Midbrain (tissue), 1 donor: ENCODE data around the gene HIBCH.
"Not testable (repeated sequence)": the region's sequence is repeated elsewhere in the genome, so short reads cannot be mapped to it uniquely, and the experiment has no call there.

Experiments used
- DNase-seq: peaks from one replicate; lab custom pipeline; 2025; lab: John Stamatoyannopoulos, UW

HIBCH gene

DNA sequence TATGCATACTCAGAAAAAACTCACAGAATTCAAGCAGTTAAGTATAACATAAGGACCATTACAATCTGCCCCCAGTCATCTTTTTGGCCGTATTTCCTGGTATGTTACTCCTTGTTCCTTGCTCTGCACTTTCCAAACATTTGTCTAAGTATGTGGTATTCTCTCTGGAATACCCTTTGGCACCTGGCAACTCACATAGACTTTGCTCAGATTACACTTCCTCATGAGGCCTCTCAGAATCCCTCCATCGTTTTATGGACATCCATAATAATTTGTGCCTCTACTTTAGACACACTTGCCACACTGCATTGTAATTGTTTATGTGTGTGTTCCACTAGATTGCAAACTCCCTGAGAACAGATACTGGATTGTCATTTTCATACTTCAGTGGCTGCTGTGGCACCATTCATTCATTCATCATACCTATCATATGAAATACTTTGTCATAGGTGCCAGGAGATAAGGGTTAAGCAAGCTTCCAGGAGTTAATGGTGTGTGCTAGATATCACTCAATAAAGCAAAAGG lies 84.0 kb downstream of the HIBCH start:
- no peak for DNase-seq

DNA sequence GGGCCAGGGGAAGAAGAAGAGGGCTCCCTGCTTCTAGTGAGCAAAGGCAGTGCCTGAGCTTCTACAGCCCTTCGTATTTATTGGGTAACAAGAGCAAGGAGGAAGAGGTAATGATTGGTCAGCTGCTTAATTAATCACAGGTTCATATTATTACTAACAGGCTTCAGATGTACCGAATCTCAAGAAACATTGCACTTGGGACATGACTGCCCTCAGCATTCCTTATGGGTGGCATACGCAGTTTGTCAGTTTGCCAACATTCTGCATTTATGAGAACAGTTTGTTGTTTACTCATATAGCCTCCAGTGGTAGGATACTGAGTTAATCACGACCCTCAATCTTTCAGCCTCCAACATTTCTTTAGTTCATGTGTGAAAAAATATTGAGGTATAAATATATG lies 84.5 kb downstream of the HIBCH start:
- no peak for DNase-seq

- DNase-seq: not testable (repeated sequence)
These were observed 95.6 kb downstream of the HIBCH start for GRCh38 chr2:190223989-190224388.

- DNase-seq: not testable (repeated sequence)
These were observed 96.9 kb downstream of the HIBCH start for GRCh38 chr2:190222745-190223144.

- no peak for DNase-seq
These were observed 98.2 kb downstream of the HIBCH start for GRCh38 chr2:190221429-190221828.

- no peak for DNase-seq
These were observed 100.4 kb downstream of the HIBCH start for GRCh38 chr2:190219186-190219585.

DNA sequence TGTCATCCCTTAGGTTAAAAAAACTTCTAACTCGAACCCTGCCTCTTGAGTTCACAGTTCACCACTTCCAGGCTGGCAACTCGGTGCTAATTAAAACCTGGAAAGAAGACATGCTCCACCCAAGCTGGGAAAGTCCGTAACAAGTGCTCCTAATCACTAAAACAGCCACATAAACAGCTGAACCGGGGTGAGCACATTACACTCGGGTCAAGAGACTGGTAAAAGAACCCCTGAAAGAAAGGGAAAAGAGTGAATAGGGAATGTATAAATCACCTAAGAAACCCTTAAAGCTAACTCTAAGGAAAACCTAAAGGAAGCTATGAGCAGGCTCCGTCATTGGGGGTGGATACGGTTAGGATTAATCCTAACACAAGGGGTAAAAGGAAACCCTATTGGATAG lies 102.0 kb downstream of the HIBCH start:
- DNase-seq: no peak

DNA sequence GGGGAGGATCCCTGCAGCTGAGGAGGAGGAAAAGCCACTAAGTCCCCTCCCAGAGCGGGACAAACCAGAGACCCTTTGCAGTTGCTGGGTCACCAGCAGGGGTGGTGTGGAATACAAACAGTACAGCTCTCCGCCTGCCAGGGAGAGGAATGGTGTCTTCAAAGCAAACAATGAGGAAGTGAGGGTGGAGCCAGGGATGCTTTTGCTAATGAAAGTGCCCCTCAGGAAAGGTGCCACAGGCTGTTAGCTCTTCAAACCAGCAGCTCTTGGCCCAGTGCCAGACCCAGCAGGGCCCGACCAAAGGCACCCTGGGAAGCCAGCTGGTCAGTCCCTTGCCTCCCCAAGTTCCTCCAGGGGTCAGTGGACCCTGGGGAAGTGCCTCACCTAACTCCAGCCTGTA lies 102.8 kb downstream of the HIBCH start:
- DNase-seq: no peak

DNA sequence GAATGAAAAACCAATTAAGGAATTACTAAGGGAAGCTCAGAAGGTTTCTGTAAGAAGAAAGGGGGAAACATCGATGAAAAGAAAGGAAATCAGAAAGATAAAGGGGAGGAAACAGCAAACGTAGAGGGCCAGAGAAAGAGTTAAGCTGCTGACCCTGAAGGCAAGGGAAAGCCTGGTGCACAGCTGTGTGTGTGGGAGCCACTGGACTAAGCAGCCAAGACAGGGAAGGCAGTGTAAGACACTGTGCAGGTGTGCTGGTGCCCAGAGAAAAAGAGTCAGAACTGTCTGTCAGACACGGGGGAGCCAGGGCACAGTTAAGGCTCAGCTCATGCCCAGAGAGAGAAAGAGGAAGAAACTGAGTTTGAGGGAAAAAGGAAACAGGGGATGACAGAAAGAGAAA lies 104.0 kb downstream of the HIBCH start:
- DNase-seq: no peak

GRCh38 chr2:190214426-190215194 lies 105.0 kb downstream of the HIBCH start:
- DNase-seq: no peak

DNA sequence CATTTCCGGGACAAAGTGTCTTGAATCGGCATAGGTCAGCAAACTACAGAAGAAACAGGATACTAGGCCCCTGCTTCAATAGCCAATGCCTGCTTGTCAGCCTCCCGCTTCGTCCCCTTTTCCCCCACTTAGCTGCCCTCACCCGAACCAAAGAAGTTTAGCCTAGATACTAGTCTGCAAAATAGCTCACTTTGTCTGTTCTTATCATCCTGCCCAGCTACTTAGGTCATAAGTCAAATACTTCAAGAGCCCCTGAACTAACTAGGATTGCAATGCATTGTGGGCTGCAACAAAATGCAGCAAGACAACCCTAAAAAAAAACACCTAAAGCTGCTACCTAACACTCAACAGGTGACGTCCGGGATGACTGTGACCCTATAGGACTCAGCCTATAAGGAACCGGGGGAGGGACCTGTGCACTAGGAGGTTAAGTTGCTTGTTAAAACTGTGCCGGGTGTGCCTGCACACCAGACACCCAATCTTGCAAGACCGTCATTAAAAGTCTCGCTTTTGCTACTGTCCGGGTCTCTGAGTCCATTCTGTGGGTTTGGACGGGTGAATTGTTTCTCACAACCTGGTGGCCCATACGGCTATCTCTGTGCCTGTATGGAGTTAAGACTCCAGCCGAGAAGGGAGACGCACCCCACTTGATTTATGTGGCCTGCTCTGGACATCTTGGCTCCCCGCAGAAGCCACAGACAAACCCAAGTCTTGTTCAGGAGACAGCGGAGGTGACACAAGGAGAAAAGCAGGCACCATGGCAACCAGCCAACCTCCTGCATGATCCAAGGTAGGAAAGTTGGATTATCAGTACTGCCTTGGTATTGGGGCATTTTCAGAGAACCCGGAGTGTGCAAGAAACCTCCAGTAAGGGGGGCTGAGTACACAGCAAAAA lies 105.9 kb downstream of the HIBCH start:
- no peak for DNase-seq

- no peak for DNase-seq
These were observed 109.2 kb downstream of the HIBCH start for GRCh38 chr2:190210471-190210870.

GRCh38 chr2:190209559-190209958 lies 110.1 kb downstream of the HIBCH start:
- no peak for DNase-seq

DNA sequence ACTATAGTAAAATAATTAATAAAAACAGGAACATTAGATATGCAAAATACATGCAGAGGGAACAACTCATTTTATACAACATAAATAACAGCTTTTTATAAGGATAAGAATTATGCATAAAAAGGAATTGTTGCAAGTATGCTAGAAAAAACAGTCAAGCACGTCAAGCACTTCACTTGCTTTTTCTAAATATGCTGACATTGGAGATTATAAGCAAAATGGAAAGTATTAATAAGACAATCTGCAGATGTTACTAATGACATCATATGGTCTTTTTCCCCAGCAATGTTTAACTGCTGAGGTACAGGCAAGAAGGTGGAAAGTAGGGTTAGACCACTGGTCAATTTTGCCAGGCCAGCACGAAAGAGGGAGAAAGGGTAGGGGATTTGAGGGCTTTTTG lies 111.7 kb downstream of the HIBCH start:
- no peak for DNase-seq

DNA sequence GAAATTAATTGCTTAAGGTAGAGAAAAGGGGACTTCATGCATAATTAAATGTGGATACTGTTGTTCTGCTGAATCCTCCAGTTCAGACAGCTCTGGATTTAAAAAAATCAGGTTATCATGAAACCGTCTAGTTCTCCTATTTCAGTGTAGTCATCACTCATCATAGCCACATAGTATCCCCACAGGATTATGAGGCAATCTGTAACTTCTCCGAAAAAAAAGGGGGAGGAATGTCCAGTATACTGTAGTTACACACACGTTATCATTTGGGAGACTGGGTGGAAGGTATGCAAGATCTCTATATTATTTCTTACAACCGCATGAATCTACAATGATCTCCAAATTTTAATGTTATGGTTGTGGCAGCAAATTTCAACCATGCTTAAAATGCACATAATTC lies 114.0 kb downstream of the HIBCH start:
- no peak for DNase-seq

DNA sequence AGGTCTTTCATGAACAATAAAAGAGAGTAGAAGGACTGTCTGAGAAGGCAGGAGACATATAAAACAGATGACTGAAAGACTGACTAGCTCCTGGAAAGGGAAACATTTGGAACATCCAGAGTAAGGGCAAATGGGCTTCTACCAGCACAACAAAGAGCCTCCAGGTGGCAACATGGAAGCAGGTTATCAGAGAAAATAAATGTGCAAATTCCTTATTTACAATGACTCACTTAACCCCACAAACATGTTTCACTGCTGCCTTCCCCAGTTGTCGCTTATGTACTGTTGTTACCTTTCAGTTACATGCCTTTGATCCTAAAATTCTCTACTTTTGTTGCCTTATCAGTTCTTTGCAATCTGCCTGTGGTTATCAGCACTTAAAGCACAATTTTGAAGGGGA lies 117.0 kb downstream of the HIBCH start:
- no peak for DNase-seq

DNA sequence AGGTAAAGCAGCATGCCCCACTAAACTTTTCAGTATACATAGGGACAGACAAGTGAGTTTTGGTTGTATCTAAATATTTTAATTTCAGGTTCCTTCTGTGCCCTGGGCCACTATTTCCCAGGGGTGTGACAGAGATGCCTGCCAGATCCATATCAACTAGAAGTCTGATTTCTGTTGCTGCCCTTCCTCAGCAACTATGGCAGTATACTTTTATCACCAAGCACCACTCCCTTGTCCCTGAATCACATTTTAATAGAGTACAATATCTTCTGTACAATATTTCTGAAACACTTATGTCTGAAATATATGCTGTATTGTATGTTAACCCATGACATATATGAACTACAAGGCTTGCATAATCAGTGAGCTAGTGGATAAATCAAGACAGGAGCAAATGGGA lies 117.6 kb downstream of the HIBCH start:
- DNase-seq: no peak

- no peak for DNase-seq
These were observed 119.0 kb downstream of the HIBCH start for GRCh38 chr2:190200603-190201002.

DNA sequence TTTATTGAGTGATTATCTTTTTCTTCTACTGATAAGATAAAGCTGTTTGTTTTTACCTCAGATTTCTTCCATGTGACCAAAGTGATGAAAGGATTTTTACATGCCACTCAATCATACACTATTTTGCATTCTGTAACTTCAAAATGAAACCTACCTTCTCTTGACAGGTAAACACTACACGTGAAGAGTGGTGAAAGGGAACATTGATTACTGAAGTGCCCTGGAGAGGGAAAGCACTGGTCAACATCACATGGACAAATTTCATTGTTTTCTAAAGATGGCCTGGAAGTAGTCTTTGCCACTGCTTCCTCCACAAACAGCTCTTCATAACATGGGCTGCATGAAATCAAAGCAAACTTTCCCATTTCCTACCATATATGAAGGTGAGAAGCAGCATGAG lies 120.1 kb downstream of the HIBCH start:
- DNase-seq: no peak

DNA sequence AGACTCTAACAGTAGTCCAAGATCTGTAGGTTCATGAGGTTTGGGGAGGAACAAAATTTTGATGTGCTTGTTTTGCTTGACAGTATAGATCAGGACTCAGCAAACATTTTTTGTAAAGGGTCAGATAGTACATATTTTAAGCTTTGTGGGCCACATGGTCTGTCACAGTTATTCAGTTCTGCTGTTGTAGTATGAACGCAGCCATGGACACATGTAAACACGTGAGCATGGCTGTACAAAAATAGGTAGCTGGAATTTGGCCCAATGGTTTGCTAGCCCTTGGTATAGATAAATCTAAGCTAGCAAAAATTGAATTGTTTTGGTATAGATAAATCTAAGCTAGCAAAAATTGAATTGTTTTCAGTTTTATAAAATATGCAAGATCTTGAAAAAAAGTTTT lies 120.5 kb downstream of the HIBCH start:
- no peak for DNase-seq

- no peak for DNase-seq
These were observed 122.4 kb downstream of the HIBCH start for GRCh38 chr2:190197143-190197720.

DNA sequence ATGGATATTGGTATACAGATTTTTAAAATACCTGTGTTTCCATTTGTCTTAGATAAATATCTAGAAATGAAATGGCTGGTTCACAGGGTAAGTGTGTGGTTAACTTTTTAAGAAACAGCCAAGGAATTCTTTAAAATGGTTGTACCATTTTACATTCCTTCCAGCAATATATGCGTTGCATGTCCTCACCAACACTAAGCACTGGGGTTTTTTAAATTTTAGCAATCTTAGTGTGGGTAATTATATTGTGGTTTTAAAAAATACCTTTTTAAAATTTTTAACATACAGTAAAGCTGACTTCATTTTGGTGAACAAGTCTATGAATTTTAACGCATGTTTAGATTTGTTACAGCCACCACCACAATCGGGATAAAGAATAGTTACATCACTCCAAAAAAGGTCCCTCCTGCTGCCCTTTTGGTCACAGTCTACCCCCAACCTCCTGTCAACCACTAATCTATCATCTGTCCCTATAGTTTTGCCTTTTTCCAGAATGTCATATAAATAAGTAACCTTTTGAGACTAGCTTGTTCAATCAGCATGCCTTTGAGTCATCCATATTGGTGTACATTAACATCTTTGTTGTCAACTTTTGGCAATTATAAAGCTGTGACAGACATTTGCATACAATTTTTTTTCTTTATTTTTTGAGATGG lies 129.0 kb downstream of the HIBCH start:
- no peak for DNase-seq
